GM04504 (cell line): Measurements from ENCODE around the gene PCBD1.

Source experiments
- DNase-seq: peaks from one replicate; pipeline ENCODE4 v3.0.0-alpha.2; 2012; ENCODE audit warnings: low read depth

Gene PCBD1

GRCh38 chr10:70833601-70834000 is 54.8 kb downstream of the PCBD1 start:
- DNase-seq: no peak
